Type B pancreatic cell (in vitro differentiated cells): ENCODE data around the gene TSHZ2. TPM values are rescaled to one million over a fixed set of nuclear protein-coding genes. Genes with fewer than 3 reads are reported as not detected.

Source experiments
- DNase-seq: peaks from one replicate; pipeline ENCODE4 v3.0.0; 2021; ENCODE audit warnings: mixed read lengths; ENCODE audit not compliant: unreplicated experiment; ENCODE audit errors: extremely low spot score
- H3K27ac Mint-ChIP-seq: 2 replicates; pipeline ENCODE4 v1.8.0; 2021; ENCODE audit warnings: mild to moderate bottlenecking, mixed read lengths
- H3K27me3 Mint-ChIP-seq: 2 replicates; pipeline ENCODE4 v1.8.0; 2021; ENCODE audit warnings: mixed read lengths
- H3K36me3 Mint-ChIP-seq: 2 replicates; pipeline ENCODE4 v1.8.0; 2021; ENCODE audit warnings: mixed read lengths
- H3K4me1 Mint-ChIP-seq: one replicate; pipeline ENCODE4 v1.8.0; 2021; ENCODE audit warnings: mixed read lengths; ENCODE audit not compliant: unreplicated experiment
- H3K4me3 Mint-ChIP-seq: 2 replicates; pipeline ENCODE4 v1.8.0; 2021; ENCODE audit warnings: mild to moderate bottlenecking, mixed read lengths
- H3K9me3 Mint-ChIP-seq: 2 replicates; pipeline ENCODE4 v1.8.0; 2021; ENCODE audit warnings: mixed read lengths
- total RNA-seq: library from RNA; stranded (reverse); gene quantifications from 2 replicates; pipeline ENCODE4 v1.2.1, GENCODE V29; 2021; ENCODE audit warnings: low replicate concordance
- TF ChIP-seq, protein P1 (sequence below): fragments of 200-600 bp; sonication (generic); conservative IDR thresholded peaks from 2 replicates; pipeline ENCODE4 v1.5.0; 2021; ENCODE audit warnings: antibody characterized with exemption, mild to moderate bottlenecking

The TSHZ2 gene
- total RNA-seq, 1 donor from 2014 or later: 45.5 TPM

DNA sequence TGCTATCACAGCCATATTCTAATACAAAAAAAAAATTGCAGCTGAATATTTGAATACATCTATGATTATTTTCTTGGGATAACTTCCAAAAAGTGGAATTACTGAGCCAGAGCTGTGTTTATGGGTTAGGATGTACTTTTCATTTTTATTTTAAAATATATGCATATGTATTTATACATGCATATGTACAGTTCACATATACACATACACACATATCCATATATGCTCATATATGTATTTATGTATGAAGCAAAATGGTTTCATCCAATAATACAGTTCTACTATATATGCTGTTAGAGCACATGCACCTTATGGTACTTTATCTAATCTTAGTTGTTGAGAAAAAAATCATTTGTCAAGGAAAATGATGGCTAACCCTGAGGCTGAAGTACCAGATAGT lies 54.9 kb downstream of the TSHZ2 start:
- Mint-ChIP-seq H3K36me3 (peaks cover 5% of the 10 kb centered on the region), H3K27ac (no peak overlapping the region), H3K9me3 (no peaks in the 10 kb centered on the region), H3K4me1 (peaks cover 44% of the 10 kb centered on the region), H3K27me3 (peaks cover 8% of the 10 kb centered on the region), H3K4me3 (no peak overlapping the region)
- DNase-seq: no peak
- TF ChIP-seq, protein P1, sequence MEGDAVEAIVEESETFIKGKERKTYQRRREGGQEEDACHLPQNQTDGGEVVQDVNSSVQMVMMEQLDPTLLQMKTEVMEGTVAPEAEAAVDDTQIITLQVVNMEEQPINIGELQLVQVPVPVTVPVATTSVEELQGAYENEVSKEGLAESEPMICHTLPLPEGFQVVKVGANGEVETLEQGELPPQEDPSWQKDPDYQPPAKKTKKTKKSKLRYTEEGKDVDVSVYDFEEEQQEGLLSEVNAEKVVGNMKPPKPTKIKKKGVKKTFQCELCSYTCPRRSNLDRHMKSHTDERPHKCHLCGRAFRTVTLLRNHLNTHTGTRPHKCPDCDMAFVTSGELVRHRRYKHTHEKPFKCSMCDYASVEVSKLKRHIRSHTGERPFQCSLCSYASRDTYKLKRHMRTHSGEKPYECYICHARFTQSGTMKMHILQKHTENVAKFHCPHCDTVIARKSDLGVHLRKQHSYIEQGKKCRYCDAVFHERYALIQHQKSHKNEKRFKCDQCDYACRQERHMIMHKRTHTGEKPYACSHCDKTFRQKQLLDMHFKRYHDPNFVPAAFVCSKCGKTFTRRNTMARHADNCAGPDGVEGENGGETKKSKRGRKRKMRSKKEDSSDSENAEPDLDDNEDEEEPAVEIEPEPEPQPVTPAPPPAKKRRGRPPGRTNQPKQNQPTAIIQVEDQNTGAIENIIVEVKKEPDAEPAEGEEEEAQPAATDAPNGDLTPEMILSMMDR: no peak

DNA sequence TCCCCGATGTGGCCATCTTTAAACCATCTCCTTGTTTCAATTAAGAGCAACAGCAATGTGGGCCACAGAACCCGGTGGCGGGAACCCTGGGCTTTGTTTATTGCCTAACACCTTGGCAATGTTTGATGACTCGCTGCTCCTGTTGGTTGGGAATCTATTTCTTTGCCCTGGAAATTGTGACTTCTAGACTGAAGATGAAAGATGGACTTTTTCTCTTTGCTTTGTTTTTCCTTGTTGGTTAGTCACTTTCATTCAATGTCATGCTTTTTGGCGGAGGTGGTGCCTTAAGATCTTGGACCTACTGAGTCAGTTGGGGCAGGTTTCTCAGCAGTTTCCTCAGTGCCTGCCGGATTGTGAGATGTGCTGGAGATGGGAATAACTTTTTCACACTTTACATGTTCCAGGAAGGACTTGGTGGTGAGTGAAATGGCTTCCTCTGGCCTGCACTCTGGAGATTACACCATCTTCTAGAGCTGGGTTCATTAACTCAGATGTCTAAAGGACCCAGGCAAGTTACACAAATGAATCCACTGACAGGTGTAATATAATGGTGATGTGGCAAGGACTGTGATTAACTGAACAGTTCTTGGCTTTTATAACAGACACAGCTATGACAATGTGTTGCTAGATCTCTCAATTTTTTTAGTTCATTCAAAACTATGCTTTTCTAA lies 56.3 kb downstream of the TSHZ2 start:
- H3K27ac Mint-ChIP-seq: no peak overlapping the region
- TF ChIP-seq, protein P1: no peak
- peaks cover 40% of the 10 kb centered on the region for H3K4me1 Mint-ChIP-seq
- no peaks in the 10 kb centered on the region for H3K9me3 Mint-ChIP-seq
- H3K36me3 Mint-ChIP-seq: peaks cover 5% of the 10 kb centered on the region
- DNase-seq: no peak
- peaks cover 8% of the 10 kb centered on the region for H3K27me3 Mint-ChIP-seq
- H3K4me3 Mint-ChIP-seq: no peak overlapping the region

DNA sequence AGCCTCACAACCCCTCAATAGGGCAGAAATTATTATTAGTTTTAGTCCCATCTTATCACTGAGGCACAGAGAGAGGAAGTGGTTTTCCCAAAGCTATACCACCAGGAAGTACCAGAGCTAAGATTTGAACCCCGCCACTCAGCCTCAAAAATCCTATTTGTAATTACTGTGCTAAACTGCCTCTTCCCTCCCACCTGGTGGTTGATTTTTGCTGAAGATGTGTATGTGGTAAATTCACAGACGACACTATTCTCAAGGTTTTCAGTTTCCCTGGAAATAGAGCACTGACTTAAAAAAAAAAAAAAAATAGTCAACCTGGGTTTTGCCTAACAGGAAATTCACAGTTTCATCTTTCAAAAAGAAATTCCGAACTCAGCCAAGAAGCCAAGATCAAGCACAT lies 57.9 kb downstream of the TSHZ2 start:
- no peak overlapping the region for H3K27ac Mint-ChIP-seq
- TF ChIP-seq, protein P1: no peak
- H3K36me3 Mint-ChIP-seq: peaks cover 5% of the 10 kb centered on the region
- peaks cover 8% of the 10 kb centered on the region for H3K27me3 Mint-ChIP-seq
- no peaks in the 10 kb centered on the region for H3K9me3 Mint-ChIP-seq
- peaks cover 37% of the 10 kb centered on the region for H3K4me1 Mint-ChIP-seq
- DNase-seq: no peak
- H3K4me3 Mint-ChIP-seq: no peak overlapping the region

DNA sequence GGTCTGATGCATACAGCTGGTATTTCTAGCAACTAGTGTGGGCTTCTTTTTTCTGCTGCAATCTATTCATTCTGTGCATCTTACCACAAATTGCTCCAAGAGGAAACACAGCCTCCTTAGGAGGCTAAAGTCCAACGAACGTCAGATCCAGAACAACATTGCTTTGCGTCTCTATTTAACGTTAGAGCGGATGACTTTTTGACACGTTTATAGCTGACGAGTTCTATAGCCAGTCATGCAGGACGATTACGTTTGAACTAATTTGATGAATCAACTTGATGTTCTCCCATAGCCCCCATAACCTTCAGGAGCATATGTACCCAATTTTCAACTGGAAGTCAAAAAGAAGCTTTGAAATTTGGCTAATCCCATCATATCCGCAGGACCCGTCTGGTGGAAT lies 59.9 kb downstream of the TSHZ2 start:
- Mint-ChIP-seq H3K27me3 (peaks cover 3% of the 10 kb centered on the region), H3K27ac (no peak overlapping the region), H3K4me1 (peaks cover 28% of the 10 kb centered on the region), H3K9me3 (no peaks in the 10 kb centered on the region), H3K36me3 (no peaks in the 10 kb centered on the region), H3K4me3 (no peak overlapping the region)
- TF ChIP-seq, protein P1: no peak
- DNase-seq: no peak

DNA sequence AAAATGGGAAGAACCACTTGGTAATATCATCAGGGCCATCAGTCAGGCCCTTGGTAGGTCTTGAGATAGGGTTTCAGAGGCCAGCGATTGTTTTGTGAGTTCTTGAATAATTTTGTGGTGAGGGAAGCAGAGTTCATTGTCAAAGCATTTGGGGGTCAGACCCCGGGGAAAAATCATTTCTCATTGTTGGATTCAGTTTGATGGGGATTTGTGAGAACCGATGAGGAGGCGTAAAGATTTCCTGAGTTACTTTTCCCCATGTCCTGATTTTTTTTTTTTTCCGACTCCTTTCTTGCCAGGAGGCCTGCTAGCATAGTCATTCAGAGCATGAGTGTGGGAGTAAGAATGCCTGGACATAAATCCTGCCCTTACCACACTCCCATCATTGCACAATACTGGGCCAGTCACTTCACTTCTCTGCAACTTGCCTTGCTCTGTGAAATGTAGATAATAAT lies 60.3 kb downstream of the TSHZ2 start:
- no peaks in the 10 kb centered on the region for H3K9me3 Mint-ChIP-seq
- no peaks in the 10 kb centered on the region for H3K27me3 Mint-ChIP-seq
- no peak for DNase-seq
- H3K27ac Mint-ChIP-seq: no peak overlapping the region
- no peak overlapping the region for H3K4me3 Mint-ChIP-seq
- H3K4me1 Mint-ChIP-seq: peaks cover 26% of the 10 kb centered on the region
- TF ChIP-seq, protein P1: no peak
- no peaks in the 10 kb centered on the region for H3K36me3 Mint-ChIP-seq
